Prostate gland (tissue), 2 donors: ENCODE data around the gene XPO6.

Experiments used
- CTCF ChIP-seq, 4 experiments: fragments of 200-600 bp in 2 of 4; fragments of 450-650 bp in 2 of 4; sonication (generic) in 2 of 4; IDR thresholded peaks; 1 replicate in 3 of 4; 2 replicates in 1 of 4; pipeline ENCODE4 v1.5.1; 2016 to 2019; ENCODE audit warnings: antibody characterized with exemption in 4 of 4, mild to moderate bottlenecking in 2 of 4, moderate library complexity in 2 of 4
- POLR2A ChIP-seq: fragments of 450-650 bp; IDR thresholded peaks from one replicate; pipeline ENCODE4 v1.6.1; 2016; ENCODE audit warnings: antibody characterized with exemption, mild to moderate bottlenecking

- no peak for TF ChIP-seq POLR2A
- TF ChIP-seq CTCF (IDR thresholded peaks at IDR 0.05), result no peak
These were observed 91.0 kb downstream of the XPO6 start for GRCh38 chr16:28120754-28121153.
